Body of pancreas (tissue), 4 donors: Measurements from ENCODE around the gene SIRPG. TPM values are rescaled to one million over a fixed set of nuclear protein-coding genes. Genes with fewer than 3 reads are reported as not detected.

Experiments
- ATAC-seq: fragments of 150-250 bp; one replicate; pipeline ENCODE4 v1.9.1; 2016
- DNase-seq, 4 donors: peaks; one replicate each; pipeline ENCODE4 v3.0.0-alpha.2; 2019
- H3K27ac ChIP-seq, 4 donors: fragments of 200-600 bp; sonication (generic); 1 replicate in 3 of 4; 2 replicates in 1 of 4; pipeline versions ENCODE4 v1.5.1 to v1.6.1; 2016 to 2019; ENCODE audit warnings: mild to moderate bottlenecking in 1 of 4, mixed read lengths in 1 of 4, moderate library complexity in 1 of 4
- H3K27me3 ChIP-seq, 2 donors: fragments of 200-600 bp; sonication (generic); one replicate each; pipeline ENCODE4 v1.6.0; 2016; ENCODE audit warnings: mild to moderate bottlenecking in 1 of 2
- H3K36me3 ChIP-seq, 2 donors: fragments of 200-600 bp; sonication (generic); replicated peaks in 1 of 2; 2 replicates each; pipeline ENCODE4 v1.5.1; 2016; ENCODE audit warnings: low read depth in 2 of 2; ENCODE audit not compliant: insufficient read depth in 1 of 2
- H3K4me1 ChIP-seq: fragments of 200-600 bp; sonication (generic); one replicate; pipeline ENCODE4 v1.6.0; 2016
- H3K4me3 ChIP-seq, 2 donors: fragments of 200-600 bp; sonication (generic); 1 replicate in 1 of 2; 2 replicates in 1 of 2; pipeline ENCODE4 v1.5.1; 2016 to 2019
- H3K9me3 ChIP-seq, 3 donors: fragments of 200-600 bp; sonication (generic); 1 replicate in 2 of 3; 2 replicates in 1 of 3; pipeline ENCODE4 v1.5.1; 2016
- CTCF ChIP-seq, 7 experiments: fragments of 450-650 bp in 4 of 7; fragments of 200-600 bp in 3 of 7; sonication (generic) in 3 of 7; IDR thresholded peaks; one replicate each; pipeline ENCODE4 v1.5.1; 2016 to 2019; ENCODE audit warnings: antibody characterized with exemption in 7 of 7
- POLR2A ChIP-seq, 3 donors: fragments of 450-650 bp; IDR thresholded peaks; one replicate each; pipeline ENCODE4 v1.6.1; 2016; ENCODE audit warnings: antibody characterized with exemption in 3 of 3, mild to moderate bottlenecking in 2 of 3
- WGBS, 2 donors: methylation state at CpG; one replicate each; pipeline ENCODE4 v1.1.5; 2017; 5-methylcytosine and 5-hydroxymethylcytosine counted together
- intact Hi-C: fragments of 100-400 bp; cut with DNase I; formaldehyde crosslinking; loops from one replicate; pipeline ENCODE4 v1.15.1; 2023
- total RNA-seq, 2 donors: library from RNA; depleted of rRNA; stranded (reverse); fragments of >200 nt; gene quantifications; one replicate each; pipeline ENCODE4 v1.1.0, GENCODE V29; 2016

SIRPG gene
- total RNA-seq, 2 donors from 2014 or later: not detected

- Histone ChIP-seq H3K4me1 (no peaks in the 10 kb centered on the region), H3K4me3 (no peak overlapping the region), H3K27ac (no peak overlapping the region), H3K36me3 (no peaks in the 10 kb centered on the region), H3K27me3 (no peaks in the 10 kb centered on the region), H3K9me3 (no peaks in the 10 kb centered on the region)
- TF ChIP-seq POLR2A (IDR thresholded peaks at IDR 0.05): no peak
- WGBS, 2 donors: 48 to 49% methylated on average over 5 of the region's 5 CpGs
- ATAC-seq (no peak), DNase-seq (no peak)
- intact Hi-C loops: no loop called here
Measured at GRCh38 chr20:1628621-1629020, 29.0 kb downstream of the SIRPG start.

- intact Hi-C loops: no loop called here
- no peaks in the 10 kb centered on the region for H3K9me3 ChIP-seq
- H3K27me3 ChIP-seq: no peaks in the 10 kb centered on the region
- 61 to 65% methylated on average over 2 of the region's 2 CpGs for WGBS, 2 donors
- ATAC-seq: no peak
- TF ChIP-seq CTCF (IDR thresholded peaks at IDR 0.05): no peak
- TF ChIP-seq POLR2A (IDR thresholded peaks at IDR 0.05): no peak
- DNase-seq: no peak
- no peak overlapping the region for H3K27ac ChIP-seq
- H3K4me3 ChIP-seq: no peak overlapping the region
- no peaks in the 10 kb centered on the region for H3K4me1 ChIP-seq
- no peaks in the 10 kb centered on the region for H3K36me3 ChIP-seq
Measured at GRCh38 chr20:1627200-1627550, 30.4 kb downstream of the SIRPG start.

GRCh38 chr20:1626528-1627199 lies 30.9 kb downstream of the SIRPG start:
- intact Hi-C loops: no loop called here
- ATAC-seq (no peak), DNase-seq (no peak)
- Histone ChIP-seq H3K27me3 (no peaks in the 10 kb centered on the region), H3K27ac (no peak overlapping the region), H3K4me3 (no peak overlapping the region), H3K4me1 (no peaks in the 10 kb centered on the region), H3K9me3 (no peaks in the 10 kb centered on the region), H3K36me3 (no peaks in the 10 kb centered on the region)
- no peak for TF ChIP-seq CTCF (IDR thresholded peaks at IDR 0.05)
- TF ChIP-seq POLR2A (IDR thresholded peaks at IDR 0.05): no peak
- WGBS, 2 donors: 25 to 40% methylated on average over 3 of the region's 3 CpGs

- ATAC-seq (no peak), DNase-seq (no peak)
- Histone ChIP-seq H3K4me1 (no peaks in the 10 kb centered on the region), H3K36me3 (no peaks in the 10 kb centered on the region), H3K27ac (no peak overlapping the region), H3K4me3 (no peak overlapping the region), H3K27me3 (no peaks in the 10 kb centered on the region), H3K9me3 (no peaks in the 10 kb centered on the region)
- intact Hi-C loops: no loop called here
- 42% methylated on average over 2 of the region's 2 CpGs for WGBS, 2 donors
- no peak for TF ChIP-seq CTCF (IDR thresholded peaks at IDR 0.05)
- TF ChIP-seq POLR2A (IDR thresholded peaks at IDR 0.05): no peak
Measured at GRCh38 chr20:1625083-1625690, 32.4 kb downstream of the SIRPG start.

- DNase-seq: no peak
- H3K36me3 ChIP-seq: no peaks in the 10 kb centered on the region
- ATAC-seq: no peak
- TF ChIP-seq POLR2A (IDR thresholded peaks at IDR 0.05) (no peak), CTCF (IDR thresholded peaks at IDR 0.05) (no peak)
- intact Hi-C loops: no loop called here
- no peak overlapping the region for H3K4me3 ChIP-seq
- WGBS, 2 donors: 76 to 82% methylated on average over 14 of the region's 14 CpGs
- no peaks in the 10 kb centered on the region for H3K27me3 ChIP-seq
- H3K27ac ChIP-seq: no peak overlapping the region
- H3K4me1 ChIP-seq: no peaks in the 10 kb centered on the region
- no peaks in the 10 kb centered on the region for H3K9me3 ChIP-seq
Measured at GRCh38 chr20:1623501-1624205, 33.9 kb downstream of the SIRPG start.
